Tibial nerve (tissue), 3 donors: ENCODE data around the gene CXXC4.

Source experiments
- POLR2A ChIP-seq, 2 donors: fragments of 450-650 bp; IDR thresholded peaks; one replicate each; pipeline ENCODE4 v1.6.1; 2017; ENCODE audit warnings: antibody characterized with exemption in 2 of 2, mild to moderate bottlenecking in 2 of 2, moderate library complexity in 2 of 2
- TF ChIP-seq, protein P1 (sequence below), 5 experiments: fragments of 200-600 bp in 3 of 5; fragments of 450-650 bp in 2 of 5; sonication (generic) in 3 of 5; IDR thresholded peaks; one replicate each; pipeline ENCODE4 v1.5.1; 2016 to 2019; ENCODE audit warnings: antibody characterized with exemption in 5 of 5, mild to moderate bottlenecking in 3 of 5, moderate library complexity in 2 of 5

DNA sequence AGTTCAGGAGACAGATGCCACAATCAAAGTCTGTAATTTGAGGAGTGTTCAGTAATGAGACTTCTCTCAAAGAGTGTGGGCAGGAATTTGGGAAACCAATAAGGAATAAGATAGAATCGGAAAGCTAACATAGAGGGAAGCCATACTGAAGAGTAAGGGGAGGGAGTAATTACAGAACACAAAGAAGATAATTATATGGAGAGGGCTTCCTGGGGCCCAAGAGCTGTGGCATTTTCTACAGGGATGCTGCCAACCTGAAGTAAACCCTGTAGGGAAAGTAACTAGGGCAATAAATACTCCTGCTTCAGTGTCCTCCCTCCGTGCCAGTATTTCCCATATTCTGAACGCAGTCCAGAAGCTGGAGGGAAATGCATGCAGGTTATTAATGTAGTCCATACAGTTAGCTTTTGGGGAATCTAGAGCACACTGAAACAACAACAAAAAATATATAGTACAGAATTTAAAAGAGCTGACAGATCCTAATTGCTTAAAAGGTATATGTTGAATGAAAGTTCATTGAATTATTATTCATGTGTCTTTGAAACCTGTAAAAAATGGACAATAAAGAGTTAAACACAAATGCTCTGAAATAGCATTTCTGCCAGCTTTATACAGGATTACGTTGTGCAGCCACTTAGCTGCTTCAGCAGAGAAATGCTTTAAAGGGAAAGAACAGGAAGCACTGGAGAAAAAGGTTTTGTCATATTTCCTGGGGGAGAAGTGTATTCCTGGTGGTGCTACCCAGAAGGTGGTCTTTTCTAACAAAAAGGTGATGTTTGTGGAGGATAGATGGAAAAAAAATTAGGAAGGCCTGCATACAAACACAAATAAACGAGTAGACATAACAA, 48.0 kb downstream of the CXXC4 start:
- TF ChIP-seq, protein P1, sequence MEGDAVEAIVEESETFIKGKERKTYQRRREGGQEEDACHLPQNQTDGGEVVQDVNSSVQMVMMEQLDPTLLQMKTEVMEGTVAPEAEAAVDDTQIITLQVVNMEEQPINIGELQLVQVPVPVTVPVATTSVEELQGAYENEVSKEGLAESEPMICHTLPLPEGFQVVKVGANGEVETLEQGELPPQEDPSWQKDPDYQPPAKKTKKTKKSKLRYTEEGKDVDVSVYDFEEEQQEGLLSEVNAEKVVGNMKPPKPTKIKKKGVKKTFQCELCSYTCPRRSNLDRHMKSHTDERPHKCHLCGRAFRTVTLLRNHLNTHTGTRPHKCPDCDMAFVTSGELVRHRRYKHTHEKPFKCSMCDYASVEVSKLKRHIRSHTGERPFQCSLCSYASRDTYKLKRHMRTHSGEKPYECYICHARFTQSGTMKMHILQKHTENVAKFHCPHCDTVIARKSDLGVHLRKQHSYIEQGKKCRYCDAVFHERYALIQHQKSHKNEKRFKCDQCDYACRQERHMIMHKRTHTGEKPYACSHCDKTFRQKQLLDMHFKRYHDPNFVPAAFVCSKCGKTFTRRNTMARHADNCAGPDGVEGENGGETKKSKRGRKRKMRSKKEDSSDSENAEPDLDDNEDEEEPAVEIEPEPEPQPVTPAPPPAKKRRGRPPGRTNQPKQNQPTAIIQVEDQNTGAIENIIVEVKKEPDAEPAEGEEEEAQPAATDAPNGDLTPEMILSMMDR (IDR thresholded peaks at IDR 0.05): no peak
- TF ChIP-seq POLR2A (IDR thresholded peaks at IDR 0.05): no peak
